HFF-Myc (cell line): ENCODE results near the gene SIRT7.
A peak's percentile ranks its signal among the peaks of the same experiment; 100 is the strongest.
"Not testable (repeated sequence)": the region's sequence is repeated elsewhere in the genome, so short reads cannot be mapped to it uniquely, and the experiment has no call there.

Source experiments
- DNase-seq: peaks from one replicate; pipeline ENCODE4 v3.0.0-alpha.2; 2011; ENCODE audit warnings: low read depth; ENCODE audit errors: extremely low read depth
- H3K4me3 ChIP-seq: replicated peaks from 2 replicates; pipeline ENCODE4 v1.5.1; 2011; ENCODE audit warnings: low read depth, mild to moderate bottlenecking, control low read depth, low read length
- CTCF ChIP-seq: IDR thresholded peaks from 2 replicates; pipeline ENCODE4 v1.5.1; 2012; ENCODE audit warnings: mild to moderate bottlenecking, low read depth, low read length, control low read depth; ENCODE audit errors: missing control alignments

Gene SIRT7

GRCh38 chr17:81921996-81922565 lies 4.1 kb upstream of the SIRT7 start:
- TF ChIP-seq CTCF = no peak
- no peak for DNase-seq
- H3K4me3 ChIP-seq = no peak overlapping the region

GRCh38 chr17:81921537-81921862 lies 3.5 kb upstream of the SIRT7 start:
- no peak for DNase-seq
- no peak for TF ChIP-seq CTCF
- no peak overlapping the region for H3K4me3 ChIP-seq

GRCh38 chr17:81920612-81921536 lies 2.9 kb upstream of the SIRT7 start:
- TF ChIP-seq CTCF = no peak
- DNase-seq = no peak
- H3K4me3 ChIP-seq = no peak overlapping the region

GRCh38 chr17:81918832-81919545 lies 1.0 kb upstream of the SIRT7 start:
- DNase-seq = no peak
- H3K4me3 ChIP-seq = no peak overlapping the region
- no peak for TF ChIP-seq CTCF

- peak overlapping the region; percentile 68 for H3K4me3 ChIP-seq
- not testable (repeated sequence) for DNase-seq
These were observed 325 bp upstream of the SIRT7 start for GRCh38 chr17:81918333-81918669.

GRCh38 chr17:81916234-81917001 lies 1.6 kb downstream of the SIRT7 start:
- no peak for DNase-seq
- no peak for TF ChIP-seq CTCF
- peak overlapping the region; percentile 68 for H3K4me3 ChIP-seq

GRCh38 chr17:81915331-81915730 lies 2.6 kb downstream of the SIRT7 start:
- H3K4me3 ChIP-seq = no peak overlapping the region
- TF ChIP-seq CTCF = no peak
- DNase-seq = no peak
